Measurements from ENCODE around the gene SPPL2B. TPM values are rescaled to one million over a fixed set of nuclear protein-coding genes. Genes with fewer than 3 reads are reported as not detected.

Gene SPPL2B
- total RNA-seq, 2 donors from 2014 or later, result 75.8 to 202 TPM

GRCh38 chr19:2321565-2322283, 6.8 kb upstream of the SPPL2B start:
- 91 to 95% methylated on average over 17 to 39 of the region's 39 CpGs for WGBS, 2 donors
- Histone ChIP-seq H3K27me3 (no peaks in the 10 kb centered on the region), H3K36me3 (replicated peaks in 1 of 2; ENCODE audit: insufficient read depth in 1 of 2, low read depth in 2 of 2) (peaks cover 0 to 2% of the 10 kb centered on the region in 2 donors), H3K4me1 (peaks cover 4% of the 10 kb centered on the region), H3K27ac (no peak overlapping the region), H3K9me3 (no peaks in the 10 kb centered on the region), H3K4me3 (no peak overlapping the region)
- ATAC-seq (no peak), DNase-seq (no peak)
- intact Hi-C loops (cut with DNase I), result no loop called here
- TF ChIP-seq CTCF (IDR thresholded peaks at IDR 0.05) (no peak), POLR2A (IDR thresholded peaks at IDR 0.05) (no peak)

GRCh38 chr19:2323707-2324106, 4.8 kb upstream of the SPPL2B start:
- TF ChIP-seq POLR2A (IDR thresholded peaks at IDR 0.05) (no peak), CTCF (IDR thresholded peaks at IDR 0.05) (no peak)
- Histone ChIP-seq H3K4me1 (peaks cover 16% of the 10 kb centered on the region), H3K9me3 (no peaks in the 10 kb centered on the region), H3K36me3 (replicated peaks in 1 of 2; ENCODE audit: insufficient read depth in 1 of 2, low read depth in 2 of 2) (peaks cover 0 to 2% of the 10 kb centered on the region in 2 donors), H3K27ac (no peak overlapping the region), H3K27me3 (no peaks in the 10 kb centered on the region), H3K4me3 (no peak overlapping the region)
- intact Hi-C loops (cut with DNase I), result no loop called here
- ATAC-seq (no peak), DNase-seq (no peak)
- WGBS, 2 donors, result 87 to 96% methylated on average over 13 to 14 of the region's 19 CpGs

GRCh38 chr19:2324220-2324948, 4.1 kb upstream of the SPPL2B start:
- H3K27me3 ChIP-seq, result no peaks in the 10 kb centered on the region
- WGBS, 2 donors, result 89 to 90% methylated on average over 25 to 32 of the region's 34 CpGs
- H3K36me3 ChIP-seq (replicated peaks in 1 of 2; ENCODE audit: insufficient read depth in 1 of 2, low read depth in 2 of 2), result peaks cover 0 to 2% of the 10 kb centered on the region in 2 donors
- intact Hi-C loops (cut with DNase I), result no loop called here
- TF ChIP-seq CTCF (IDR thresholded peaks at IDR 0.05) (no peak), POLR2A (IDR thresholded peaks at IDR 0.05) (no peak)
- no peak overlapping the region for H3K27ac ChIP-seq
- H3K4me3 ChIP-seq, result no peak overlapping the region
- no peak for DNase-seq
- no peaks in the 10 kb centered on the region for H3K9me3 ChIP-seq
- H3K4me1 ChIP-seq, result peaks cover 21% of the 10 kb centered on the region
- no peak for ATAC-seq

GRCh38 chr19:2325281-2326046, 3.0 kb upstream of the SPPL2B start:
- Histone ChIP-seq H3K4me1 (peaks cover 32% of the 10 kb centered on the region), H3K27me3 (no peaks in the 10 kb centered on the region), H3K9me3 (no peaks in the 10 kb centered on the region), H3K27ac (no peak overlapping the region), H3K36me3 (replicated peaks in 1 of 2; ENCODE audit: insufficient read depth in 1 of 2, low read depth in 2 of 2) (peaks cover 0 to 2% of the 10 kb centered on the region in 2 donors), H3K4me3 (no peak overlapping the region)
- TF ChIP-seq CTCF (IDR thresholded peaks at IDR 0.05) (no peak), POLR2A (IDR thresholded peaks at IDR 0.05) (no peak)
- ATAC-seq (no peak), DNase-seq (no peak)
- WGBS, 2 donors, result 60 to 96% methylated on average over 12 to 22 of the region's 29 CpGs
- intact Hi-C loops (cut with DNase I), result no loop called here

Data from body of pancreas (tissue), 4 donors.